GM21619 (cell line): Measurements from ENCODE around the gene SLC45A1.

Experiments used
- ATAC-seq: cut with Tn5 transposase; IDR thresholded peaks from one replicate; pipeline ENCODE4 v1.9.1; 2021; ENCODE audit not compliant: unreplicated experiment

The SLC45A1 gene

GRCh38 chr1:8352471-8352845 lies 34.5 kb downstream of the SLC45A1 start:
- ATAC-seq, result no peak

GRCh38 chr1:8352886-8353785 lies 35.2 kb downstream of the SLC45A1 start:
- no peak for ATAC-seq

GRCh38 chr1:8354038-8354437 lies 36.1 kb downstream of the SLC45A1 start:
- ATAC-seq, result no peak

- ATAC-seq, result no peak
Observed at GRCh38 chr1:8355439-8356255, 37.7 kb downstream of the SLC45A1 start.

- ATAC-seq, result no peak
Observed at GRCh38 chr1:8356256-8357209, 38.6 kb downstream of the SLC45A1 start.

- ATAC-seq, result no peak
Observed at GRCh38 chr1:8357329-8358101, 39.6 kb downstream of the SLC45A1 start.

GRCh38 chr1:8358241-8358896 lies 40.5 kb downstream of the SLC45A1 start:
- no peak for ATAC-seq

GRCh38 chr1:8358897-8359616 lies 41.1 kb downstream of the SLC45A1 start:
- ATAC-seq, result no peak

- no peak for ATAC-seq
Observed at GRCh38 chr1:8359617-8360481, 41.9 kb downstream of the SLC45A1 start.

- ATAC-seq, result no peak
Observed at GRCh38 chr1:8360493-8361197, 42.7 kb downstream of the SLC45A1 start.

GRCh38 chr1:8361198-8361849 lies 43.4 kb downstream of the SLC45A1 start:
- ATAC-seq, result no peak

- no peak for ATAC-seq
Observed at GRCh38 chr1:8362701-8363101, 44.8 kb downstream of the SLC45A1 start.

- no peak for ATAC-seq
Observed at GRCh38 chr1:8363186-8363766, 45.4 kb downstream of the SLC45A1 start.

- ATAC-seq, result no peak
Observed at GRCh38 chr1:8363767-8364301, 45.9 kb downstream of the SLC45A1 start.

- no peak for ATAC-seq
Observed at GRCh38 chr1:8364528-8365442, 46.9 kb downstream of the SLC45A1 start.
